SU-DHL-6 (cell line): ENCODE data around the gene LAMA2.

Source experiments
- H2AFZ ChIP-seq: fragments of 200-600 bp; sonication (generic); 2 replicates; pipeline ENCODE4 v1.6.1; 2014; ENCODE audit warnings: low read depth, mild to moderate bottlenecking, moderate library complexity, mixed read lengths, antibody characterized with exemption, low read length; ENCODE audit not compliant: severe bottlenecking
- H3F3A ChIP-seq: fragments of 200-600 bp; shearing (Covaris generic); 2 replicates; pipeline ENCODE4 v1.6.0; 2016; ENCODE audit warnings: antibody characterized with exemption, mild to moderate bottlenecking; ENCODE audit not compliant: insufficient read depth
- H3K27ac ChIP-seq: fragments of 200-600 bp; sonication (generic); 2 replicates; pipeline ENCODE4 v1.5.1; 2016; ENCODE audit warnings: low read depth, mild to moderate bottlenecking, low read length, moderate library complexity, mixed read lengths
- H3K27me3 ChIP-seq: fragments of 200-600 bp; sonication (generic), shearing (Covaris generic); 2 replicates; pipeline ENCODE4 v1.6.0; 2014; ENCODE audit warnings: mild to moderate bottlenecking, low read length
- H3K36me3 ChIP-seq: fragments of 200-600 bp; sonication (generic); 2 replicates; pipeline ENCODE4 v1.6.1; 2014; ENCODE audit warnings: mild to moderate bottlenecking, low read length, mixed read lengths
- H3K4me2 ChIP-seq: fragments of 300-600, 200-600 bp; shearing (Covaris generic), sonication (generic); 2 replicates; pipeline ENCODE4 v1.6.0; 2014; ENCODE audit warnings: low read length, low read depth, mild to moderate bottlenecking; ENCODE audit not compliant: poor library complexity, severe bottlenecking
- H3K4me3 ChIP-seq: fragments of 200-600 bp; sonication (generic); 2 replicates; pipeline ENCODE4 v1.5.1; 2014; ENCODE audit warnings: antibody characterized with exemption, low read length, mild to moderate bottlenecking, mixed read lengths; ENCODE audit not compliant: insufficient read depth, poor library complexity, severe bottlenecking
- H3K79me2 ChIP-seq: fragments of 200-600 bp; sonication (generic); 2 replicates; pipeline ENCODE4 v1.6.1; 2014; ENCODE audit warnings: mild to moderate bottlenecking, low read length, moderate library complexity; ENCODE audit not compliant: insufficient read depth
- H3K9ac ChIP-seq: fragments of 200-600 bp; sonication (generic); 2 replicates; pipeline ENCODE4 v1.7.0; 2014; ENCODE audit warnings: mild to moderate bottlenecking, low read length
- H3K9me2 ChIP-seq: fragments of 200-600 bp; sonication (generic); replicated peaks from 2 replicates; pipeline ENCODE4 v1.6.1; 2014; ENCODE audit warnings: low read length; ENCODE audit not compliant: insufficient read depth
- H3K9me3 ChIP-seq: fragments of 200-600 bp; sonication (generic); 2 replicates; pipeline ENCODE4 v1.6.1; 2014; ENCODE audit warnings: low read length, mixed read lengths; ENCODE audit not compliant: insufficient read depth
- H4K20me1 ChIP-seq: fragments of 200-600 bp; sonication (generic); 2 replicates; pipeline ENCODE4 v1.6.1; 2014; ENCODE audit warnings: low read depth, mild to moderate bottlenecking, antibody characterized with exemption, low read length, moderate library complexity, mixed read lengths
- CTCF ChIP-seq: fragments of 200-600 bp; sonication (generic); IDR thresholded peaks from one replicate; pipeline ENCODE4 v1.5.1; 2017; ENCODE audit warnings: antibody characterized with exemption, mild to moderate bottlenecking, low read length, moderate library complexity; ENCODE audit not compliant: insufficient read depth, poor library complexity, severe bottlenecking
- EZH2phosphoT487 ChIP-seq: fragments of 200-600 bp; sonication (generic), shearing (Covaris generic); conservative IDR thresholded peaks from 2 replicates; pipeline ENCODE4 v1.6.1; 2018; ENCODE audit warnings: mild to moderate bottlenecking, antibody characterized with exemption, low read length, moderate library complexity, mixed read lengths

LAMA2 gene

GRCh38 chr6:129031051-129031599 is 148.2 kb downstream of the LAMA2 start:
- Histone ChIP-seq H3K27ac (no peak overlapping the region), H3F3A (no peaks in the 10 kb centered on the region), H4K20me1 (no peaks in the 10 kb centered on the region), H3K9me2 (no peaks in the 10 kb centered on the region), H3K36me3 (no peaks in the 10 kb centered on the region), H2AFZ (no peak overlapping the region), H3K9ac (no peak overlapping the region), H3K4me2 (no peak overlapping the region), H3K79me2 (no peaks in the 10 kb centered on the region), H3K27me3 (no peaks in the 10 kb centered on the region), H3K4me3 (no peak overlapping the region), H3K9me3 (no peaks in the 10 kb centered on the region)
- no peak for TF ChIP-seq EZH2phosphoT487
- TF ChIP-seq CTCF, result no peak

- Histone ChIP-seq H3F3A (no peaks in the 10 kb centered on the region), H2AFZ (no peak overlapping the region), H3K27me3 (no peaks in the 10 kb centered on the region), H4K20me1 (no peaks in the 10 kb centered on the region), H3K9me2 (no peaks in the 10 kb centered on the region), H3K4me3 (no peak overlapping the region), H3K4me2 (no peak overlapping the region), H3K27ac (no peak overlapping the region), H3K79me2 (no peaks in the 10 kb centered on the region), H3K9me3 (no peaks in the 10 kb centered on the region), H3K36me3 (no peaks in the 10 kb centered on the region), H3K9ac (no peak overlapping the region)
- TF ChIP-seq EZH2phosphoT487 (no peak), CTCF (no peak)
These were observed 149.7 kb downstream of the LAMA2 start for GRCh38 chr6:129032602-129033001.

- no peaks in the 10 kb centered on the region for H3K36me3 ChIP-seq
- H4K20me1 ChIP-seq, result no peaks in the 10 kb centered on the region
- H3F3A ChIP-seq, result no peaks in the 10 kb centered on the region
- H3K9me2 ChIP-seq, result no peaks in the 10 kb centered on the region
- H3K9me3 ChIP-seq, result no peaks in the 10 kb centered on the region
- no peak overlapping the region for H2AFZ ChIP-seq
- H3K27ac ChIP-seq, result no peak overlapping the region
- H3K4me2 ChIP-seq, result no peak overlapping the region
- no peaks in the 10 kb centered on the region for H3K27me3 ChIP-seq
- no peak overlapping the region for H3K4me3 ChIP-seq
- TF ChIP-seq EZH2phosphoT487 (no peak), CTCF (no peak)
- no peak overlapping the region for H3K9ac ChIP-seq
- no peaks in the 10 kb centered on the region for H3K79me2 ChIP-seq
These were observed 150.2 kb downstream of the LAMA2 start for GRCh38 chr6:129033180-129033579.
